H1 (cell line): Measurements from ENCODE around the gene GOLGB1. TPM values are rescaled to one million over a fixed set of nuclear protein-coding genes. Genes with fewer than 3 reads are reported as not detected.

Experiments used
- CTCF ChIA-PET: fragments of 300-600 bp; sonication (Branson Sonifier 250); formaldehyde crosslinking; loops from one replicate; lab custom pipeline; 2021; ENCODE audit not compliant: partially characterized antibody; lab: Charles Lee
- POLR2A ChIA-PET: fragments of 300-600 bp; sonication (Branson Sonifier 250); formaldehyde crosslinking; loops from one replicate; lab custom pipeline; 2021; ENCODE audit warnings: inconsistent platforms; ENCODE audit not compliant: partially characterized antibody; lab: Charles Lee
- DNase-seq, 2 experiments: peaks; one replicate each; pipeline versions ENCODE4 v3.0.0 to v3.0.0-alpha.2; 2010 to 2022; ENCODE audit warnings: low spot score in 2 of 2, low read depth in 1 of 2, mixed read lengths in 1 of 2
- FAIRE-seq: peaks from 2 replicates; lab custom pipeline; 2011; peaks lifted over from hg19 to GRCh38; lab: Jason Lieb, UNC
- H2AFZ ChIP-seq: 2 replicates; pipeline ENCODE4 v1.8.1; 2012; ENCODE audit warnings: low read length, inconsistent platforms
- H2AK5ac ChIP-seq: 2 replicates; pipeline ENCODE4 v1.6.1; 2013; ENCODE audit warnings: low read depth, low read length
- H2BK120ac ChIP-seq: replicated peaks from 2 replicates; pipeline ENCODE3; 2013; ENCODE audit warnings: low read depth, low read length, inconsistent platforms
- H2BK12ac ChIP-seq: 2 replicates; pipeline ENCODE4 v1.6.1; 2013; ENCODE audit warnings: low read depth, low read length
- H2BK15ac ChIP-seq: 2 replicates; pipeline ENCODE4 v1.6.1; 2013; ENCODE audit warnings: low read length
- H2BK20ac ChIP-seq: 2 replicates; pipeline ENCODE4 v1.6.1; 2013; ENCODE audit warnings: low read length
- H2BK5ac ChIP-seq: 2 replicates; pipeline ENCODE4 v1.6.1; 2013; ENCODE audit warnings: low read depth, low read length
- H3K14ac ChIP-seq: 2 replicates; pipeline ENCODE4 v1.6.1; 2013; ENCODE audit warnings: inconsistent platforms; ENCODE audit not compliant: insufficient read length
- H3K18ac ChIP-seq: 2 replicates; pipeline ENCODE4 v1.6.1; 2013; ENCODE audit warnings: low read length; ENCODE audit errors: extremely low read depth
- H3K23ac ChIP-seq: 2 replicates; pipeline ENCODE4 v1.6.1; 2013; ENCODE audit warnings: inconsistent platforms; ENCODE audit not compliant: insufficient read length
- H3K23me2 ChIP-seq: 2 replicates; pipeline ENCODE4 v1.6.1; 2013; ENCODE audit warnings: low read depth, low read length
- H3K27ac ChIP-seq: 2 replicates; pipeline ENCODE4 v1.6.1; 2011; ENCODE audit warnings: low read depth, low read length, inconsistent platforms
- H3K27me3 ChIP-seq, 4 experiments: replicated peaks in 1 of 4; 1 replicate in 1 of 4; 2 replicates in 3 of 4; pipeline versions ENCODE4 v1.6.1 to v1.8.1; 2011 to 2013; ENCODE audit warnings: low read length in 3 of 4, mild to moderate bottlenecking in 3 of 4, inconsistent platforms in 2 of 4, mixed read lengths in 2 of 4, moderate library complexity in 1 of 4; ENCODE audit not compliant: control insufficient read depth in 3 of 4, insufficient read depth in 3 of 4; ENCODE audit errors: extremely low read depth in 1 of 4
- H3K36me3 ChIP-seq, 4 experiments: 2 replicates each; pipeline versions ENCODE4 v1.6.1 to v1.8.1; 2011 to 2013; ENCODE audit warnings: mild to moderate bottlenecking in 4 of 4, low read length in 3 of 4, moderate library complexity in 2 of 4, control low read depth in 1 of 4, inconsistent platforms in 1 of 4; ENCODE audit not compliant: insufficient read depth in 4 of 4, control insufficient read depth in 2 of 4
- H3K4ac ChIP-seq: replicated peaks from 2 replicates; pipeline ENCODE3; 2013; ENCODE audit warnings: low read length, low read depth, mixed read lengths, inconsistent platforms; ENCODE audit not compliant: insufficient read length
- H3K4me1 ChIP-seq, 4 experiments: replicated peaks in 1 of 4; 1 replicate in 1 of 4; 2 replicates in 3 of 4; pipeline versions ENCODE4 v1.6.1 to v1.8.1; 2011 to 2013; ENCODE audit warnings: low read length in 3 of 4, inconsistent platforms in 2 of 4, mixed read lengths in 1 of 4; ENCODE audit not compliant: insufficient read depth in 4 of 4, control insufficient read depth in 3 of 4
- H3K4me2 ChIP-seq, 2 experiments: 2 replicates each; pipeline versions ENCODE4 v1.6.1 to v1.8.1; 2011 to 2013; ENCODE audit warnings: low read depth in 2 of 2, low read length in 2 of 2, control low read depth in 1 of 2, inconsistent platforms in 1 of 2, mild to moderate bottlenecking in 1 of 2; ENCODE audit not compliant: insufficient read depth in 1 of 2
- H3K4me3 ChIP-seq, 4 experiments: fragments of 200-600, 300-600 bp in 1 of 4; sonication (generic), shearing (Covaris generic), sonication (Bioruptor Twin) in 1 of 4; 2 replicates each; pipeline versions ENCODE4 v1.5.1 to v1.8.1; 2011 to 2016; ENCODE audit warnings: low read length in 4 of 4, low read depth in 3 of 4, control low read depth in 2 of 4, inconsistent platforms in 2 of 4, mild to moderate bottlenecking in 2 of 4, mixed read lengths in 1 of 4, moderate library complexity in 1 of 4; ENCODE audit not compliant: insufficient read depth in 2 of 4; ENCODE audit errors: extremely low read depth in 1 of 4
- H3K56ac ChIP-seq: replicated peaks from 2 replicates; pipeline ENCODE3; 2013; ENCODE audit warnings: low read depth, mild to moderate bottlenecking, mixed read lengths, low read length, inconsistent platforms; ENCODE audit not compliant: insufficient read length
- H3K79me1 ChIP-seq: 2 replicates; pipeline ENCODE4 v1.6.1; 2013; ENCODE audit warnings: low read depth, low read length, control low read depth
- H3K79me2 ChIP-seq, 2 experiments: 2 replicates each; pipeline versions ENCODE4 v1.6.1 to v1.8.1; 2012 to 2013; ENCODE audit warnings: low read length in 2 of 2, mild to moderate bottlenecking in 2 of 2, inconsistent platforms in 1 of 2; ENCODE audit not compliant: insufficient read depth in 2 of 2, control insufficient read depth in 1 of 2
- H3K9ac ChIP-seq, 4 experiments: replicated peaks in 1 of 4; 1 replicate in 1 of 4; 2 replicates in 3 of 4; pipeline versions ENCODE4 v1.6.1 to v1.8.1; 2011 to 2013; ENCODE audit warnings: low read depth in 3 of 4, low read length in 3 of 4, control low read depth in 2 of 4, mild to moderate bottlenecking in 2 of 4, moderate library complexity in 2 of 4, inconsistent platforms in 1 of 4; ENCODE audit errors: extremely low read depth in 1 of 4
- H3K9me3 ChIP-seq, 2 experiments: 2 replicates each; pipeline versions ENCODE4 v1.6.1 to v1.8.1; 2012 to 2013; ENCODE audit warnings: mild to moderate bottlenecking in 2 of 2, moderate library complexity in 2 of 2, control low read depth in 1 of 2, inconsistent platforms in 1 of 2, low read depth in 1 of 2, low read length in 1 of 2, mixed read lengths in 1 of 2; ENCODE audit not compliant: insufficient read depth in 2 of 2
- H4K20me1 ChIP-seq, 2 experiments: replicated peaks in 1 of 2; 2 replicates each; pipeline versions ENCODE3 to v1.8.1; 2011 to 2013; ENCODE audit warnings: inconsistent platforms in 2 of 2, low read length in 2 of 2, mild to moderate bottlenecking in 1 of 2; ENCODE audit not compliant: insufficient read depth in 2 of 2, control insufficient read depth in 1 of 2
- H4K5ac ChIP-seq: 2 replicates; pipeline ENCODE4 v1.6.1; 2013; ENCODE audit warnings: low read length, low read depth, mixed read lengths, inconsistent platforms; ENCODE audit not compliant: insufficient read length
- H4K8ac ChIP-seq: 2 replicates; pipeline ENCODE4 v1.8.0; 2013; ENCODE audit warnings: mild to moderate bottlenecking, moderate library complexity, low read length, inconsistent platforms; ENCODE audit not compliant: insufficient read depth; ENCODE audit errors: extremely low read depth
- H4K91ac ChIP-seq: replicated peaks from 2 replicates; pipeline ENCODE3; 2013; ENCODE audit warnings: low read length, mixed read lengths, inconsistent platforms; ENCODE audit not compliant: insufficient read length
- BCL11A ChIP-seq, 2 experiments: IDR thresholded peaks; one replicate each; pipeline ENCODE4 v1.6.1; 2011; ENCODE audit warnings: low read depth in 2 of 2, low read length in 2 of 2, mild to moderate bottlenecking in 2 of 2
- CHD1 ChIP-seq: IDR thresholded peaks from 2 replicates; pipeline ENCODE4 v1.6.1; 2012; ENCODE audit warnings: low read depth, low read length, improper control_type of control experiment
- CTBP2 ChIP-seq: IDR thresholded peaks from 2 replicates; pipeline ENCODE4 v1.7.0; 2011; ENCODE audit warnings: borderline replicate concordance, mild to moderate bottlenecking, moderate library complexity, mixed read lengths, low read length; ENCODE audit not compliant: insufficient read depth, insufficient read length
- EZH2 ChIP-seq: fragments of 200-600 bp; sonication (generic); IDR thresholded peaks from 2 replicates; pipeline ENCODE4 v1.7.1; 2012; ENCODE audit warnings: low read depth, mild to moderate bottlenecking, moderate library complexity, low read length, inconsistent platforms; ENCODE audit not compliant: severe bottlenecking
- GABPA ChIP-seq: IDR thresholded peaks from 2 replicates; pipeline ENCODE4 v1.6.1; 2011; ENCODE audit warnings: mild to moderate bottlenecking, low read length, moderate library complexity, borderline replicate concordance; ENCODE audit not compliant: insufficient read depth
- JUN ChIP-seq: IDR thresholded peaks from 2 replicates; pipeline ENCODE4 v1.6.1; 2011; ENCODE audit warnings: low read depth, mild to moderate bottlenecking, improper control_type of control experiment, low read length
- KDM1A ChIP-seq: fragments of 200-600, 300-600 bp; sonication (generic); IDR thresholded peaks from 2 replicates; pipeline ENCODE4 v1.7.1; 2016; ENCODE audit warnings: mild to moderate bottlenecking, low read length, borderline replicate concordance
- NRF1 ChIP-seq: IDR thresholded peaks from 2 replicates; pipeline ENCODE4 v1.6.1; 2011; ENCODE audit warnings: mild to moderate bottlenecking, low read depth, low read length, improper control_type of control experiment
- RNF2 ChIP-seq: fragments of 200-900, 300-1000 bp; sonication (generic); IDR thresholded peaks from 2 replicates; pipeline ENCODE4 v1.7.1; 2016; ENCODE audit warnings: borderline replicate concordance, low read depth, mild to moderate bottlenecking, antibody characterized with exemption, low read length; ENCODE audit not compliant: poor library complexity, severe bottlenecking; ENCODE audit errors: missing control alignments
- SIRT6 ChIP-seq: IDR thresholded peaks from one replicate; pipeline ENCODE4 v1.7.1; 2012; ENCODE audit warnings: low read length, inconsistent platforms
- polyA plus RNA-seq, 7 experiments: library from polyadenylated mRNA; depleted of rRNA in 3 of 7; stranded (reverse) in 5 of 7; unstranded in 2 of 7; fragments of >200 nt in 5 of 7; fragments of 200-250 nt in 2 of 7; gene quantifications; 1 replicate in 5 of 7; 2 replicates in 1 of 7; 4 replicates in 1 of 7; pipeline versions ENCODE4 v1.2.1 to v1.2.3, GENCODE V29; 2011 to 2013; ENCODE audit warnings: missing spikeins in 2 of 7, mixed read lengths in 2 of 7
- total RNA-seq: library from RNA; stranded (reverse); fragmentation: NEBNext Ultra II Directional; extraction: Animal tissue kit (Norgen Biotek cat#: 25700); gene quantifications from 2 replicates; pipeline ENCODE4 v1.2.1, GENCODE V29; 2021

The GOLGB1 gene
- total and polyA plus RNA-seq, 2 of the 8 experiments (the other 6 are each of a cell fraction or from before 2014, with no cell fraction given) = 5.9 to 28.5 TPM

- H3K18ac ChIP-seq = no peak overlapping the region
- no peak for DNase-seq
- no peak overlapping the region for H2BK12ac ChIP-seq
- CTCF ChIA-PET = interaction anchor here (0.6 to 1.3 kb wide), 4 partner anchors 12 to 153 kb away, joined by 3 to 5 read pairs (median 3); partner anchors contain the start of gene POLQ
- no peak overlapping the region for H3K23ac ChIP-seq
- H3K4me3 ChIP-seq = no peak overlapping the region
- H3K27me3 ChIP-seq = no peaks in the 10 kb centered on the region
- H4K5ac ChIP-seq = no peak overlapping the region
- H2BK20ac ChIP-seq = no peak overlapping the region
- H3K4ac ChIP-seq = no peak overlapping the region
- TF ChIP-seq BCL11A (IDR thresholded peaks at IDR 0.05; ENCODE audit: low read depth in 2 of 2, low read length in 2 of 2) = no peak
- no peak for TF ChIP-seq CTBP2
- no peak for TF ChIP-seq CHD1
- no peak for TF ChIP-seq GABPA
- no peak for TF ChIP-seq EZH2
- TF ChIP-seq RNF2 = no peak
- TF ChIP-seq SIRT6 = no peak
- TF ChIP-seq NRF1 = no peak
- no peak for TF ChIP-seq JUN
- TF ChIP-seq KDM1A = no peak
- H3K27ac ChIP-seq = no peak overlapping the region
- no peak overlapping the region for H3K56ac ChIP-seq
- peaks cover 4 to 21% (median 8%) of the 10 kb centered on the region in 4 experiments; a peak in 7 of 8 replicates for H3K36me3 ChIP-seq
- no peak overlapping the region for H3K4me2 ChIP-seq
- no peaks in the 10 kb centered on the region for H4K20me1 ChIP-seq
- no peak overlapping the region for H2BK15ac ChIP-seq
- no peaks in the 10 kb centered on the region for H3K23me2 ChIP-seq
- H2BK5ac ChIP-seq = no peak overlapping the region
- no peaks in the 10 kb centered on the region for H3K79me1 ChIP-seq
- no peaks in the 10 kb centered on the region for H3K9me3 ChIP-seq
- H4K8ac ChIP-seq = no peak overlapping the region
- POLR2A ChIA-PET = no interaction called here
- H3K4me1 ChIP-seq = no peaks in the 10 kb centered on the region
- H2AK5ac ChIP-seq = no peak overlapping the region
- FAIRE-seq = no peak
- no peak overlapping the region for H3K14ac ChIP-seq
- H4K91ac ChIP-seq = no peak overlapping the region
- H2AFZ ChIP-seq = no peak overlapping the region
- no peak overlapping the region for H3K9ac ChIP-seq
- no peaks in the 10 kb centered on the region for H3K79me2 ChIP-seq
- no peak overlapping the region for H2BK120ac ChIP-seq
Observed at GRCh38 chr3:121698901-121699300, 50.6 kb downstream of the GOLGB1 start.
